Endodermal cell (in vitro differentiated cells): ENCODE measurements around the gene PDE4A. TPM values are rescaled to one million over a fixed set of nuclear protein-coding genes. Genes with fewer than 3 reads are reported as not detected.

Source experiments
- DNase-seq: peaks from one replicate; pipeline ENCODE4 v3.0.0-alpha.2; 2017
- H3K27ac ChIP-seq: 2 replicates; pipeline ENCODE4 v1.5.1; 2013; ENCODE audit warnings: mild to moderate bottlenecking, low read depth, low read length, moderate library complexity
- H3K27me3 ChIP-seq: 2 replicates; pipeline ENCODE4 v1.6.1; 2013; ENCODE audit warnings: mild to moderate bottlenecking, low read length, moderate library complexity; ENCODE audit not compliant: insufficient read depth, control insufficient read depth, poor library complexity, severe bottlenecking
- H3K36me3 ChIP-seq: 2 replicates; pipeline ENCODE4 v1.7.0; 2013; ENCODE audit warnings: mild to moderate bottlenecking, low read length, moderate library complexity; ENCODE audit not compliant: control insufficient read depth, insufficient read depth
- H3K4me1 ChIP-seq: one replicate; pipeline ENCODE4 v1.7.0; 2013; ENCODE audit warnings: low read length; ENCODE audit not compliant: control insufficient read depth, insufficient read depth
- H3K4me3 ChIP-seq: 2 replicates; pipeline ENCODE4 v1.5.1; 2013; ENCODE audit warnings: mild to moderate bottlenecking, low read length, moderate library complexity
- H3K9ac ChIP-seq: 2 replicates; pipeline ENCODE4 v1.6.1; 2013; ENCODE audit warnings: mild to moderate bottlenecking, low read length, moderate library complexity; ENCODE audit not compliant: poor library complexity, severe bottlenecking; ENCODE audit errors: extremely low read depth
- H3K9me3 ChIP-seq: 2 replicates; pipeline ENCODE4 v1.6.1; 2013; ENCODE audit warnings: mild to moderate bottlenecking, low read length, moderate library complexity; ENCODE audit not compliant: control insufficient read depth
- H3K27ac Mint-ChIP-seq: 2 replicates; pipeline ENCODE4 v1.8.0; 2020; ENCODE audit warnings: mixed read lengths
- H3K27me3 Mint-ChIP-seq: 2 replicates; pipeline ENCODE4 v1.8.0; 2021; ENCODE audit warnings: mild to moderate bottlenecking, mixed read lengths; ENCODE audit not compliant: insufficient read depth
- H3K36me3 Mint-ChIP-seq: 2 replicates; pipeline ENCODE4 v1.8.0; 2020; ENCODE audit warnings: low read depth, mixed read lengths
- H3K4me1 Mint-ChIP-seq: 2 replicates; pipeline ENCODE4 v1.8.0; 2020; ENCODE audit warnings: mixed read lengths
- H3K4me3 Mint-ChIP-seq: 2 replicates; pipeline ENCODE4 v1.8.0; 2020; ENCODE audit warnings: mild to moderate bottlenecking, moderate library complexity, mixed read lengths
- H3K9me3 Mint-ChIP-seq: 2 replicates; pipeline ENCODE4 v1.8.0; 2020; ENCODE audit warnings: mild to moderate bottlenecking, mixed read lengths
- WGBS, 2 experiments: methylation state at CpG; one replicate each; pipeline versions ENCODE4 v1.1.5 to v1.1.7; 2013; ENCODE audit warnings: missing lambda C conversion rate in 2 of 2, mixed read lengths in 1 of 2; ENCODE audit not compliant: insufficient coverage in 1 of 2, insufficient read length in 1 of 2; 5-methylcytosine and 5-hydroxymethylcytosine counted together
- total RNA-seq, 2 donors: library from RNA; stranded (reverse); fragmentation: NEBNext Ultra II Directional in 1 of 2; extraction: Animal tissue kit (Norgen Biotek cat#: 25700) in 1 of 2; gene quantifications; 2 replicates in 1 of 2; 3 replicates in 1 of 2; pipeline ENCODE4 v1.2.1, GENCODE V29; 2021
- TF ChIP-seq, protein P1 (sequence below): fragments of 200-600 bp; sonication (generic); conservative IDR thresholded peaks from 2 replicates; pipeline ENCODE4 v1.5.0; 2021; ENCODE audit warnings: antibody characterized with exemption, mild to moderate bottlenecking

Gene PDE4A
- total RNA-seq, 2 donors from 2014 or later: 1.7 to 2.6 TPM

DNA sequence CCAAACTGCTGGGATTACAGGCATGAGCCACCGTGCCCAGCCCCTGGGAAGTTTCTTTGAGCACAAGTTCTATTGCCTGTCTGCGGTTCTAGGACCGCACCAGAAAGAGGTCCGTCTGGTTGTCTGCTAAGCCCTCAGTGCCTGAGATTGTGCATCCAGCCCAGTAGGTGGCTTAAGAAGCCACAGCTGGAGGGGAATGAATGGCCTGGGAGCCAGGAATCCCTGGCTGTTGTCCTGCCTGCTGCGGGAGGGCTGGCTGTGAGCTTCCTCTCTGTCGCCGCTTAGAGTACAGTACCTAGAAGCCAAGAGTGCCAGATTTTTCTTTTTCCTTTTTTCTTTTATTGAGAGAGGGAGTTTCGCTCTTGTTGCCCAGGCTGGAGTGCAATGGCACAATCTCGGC is 35.8 kb upstream of the PDE4A start:
- no peaks in the 10 kb centered on the region for H3K9me3 Mint-ChIP-seq
- H3K36me3 Mint-ChIP-seq: no peaks in the 10 kb centered on the region
- TF ChIP-seq, protein P1, sequence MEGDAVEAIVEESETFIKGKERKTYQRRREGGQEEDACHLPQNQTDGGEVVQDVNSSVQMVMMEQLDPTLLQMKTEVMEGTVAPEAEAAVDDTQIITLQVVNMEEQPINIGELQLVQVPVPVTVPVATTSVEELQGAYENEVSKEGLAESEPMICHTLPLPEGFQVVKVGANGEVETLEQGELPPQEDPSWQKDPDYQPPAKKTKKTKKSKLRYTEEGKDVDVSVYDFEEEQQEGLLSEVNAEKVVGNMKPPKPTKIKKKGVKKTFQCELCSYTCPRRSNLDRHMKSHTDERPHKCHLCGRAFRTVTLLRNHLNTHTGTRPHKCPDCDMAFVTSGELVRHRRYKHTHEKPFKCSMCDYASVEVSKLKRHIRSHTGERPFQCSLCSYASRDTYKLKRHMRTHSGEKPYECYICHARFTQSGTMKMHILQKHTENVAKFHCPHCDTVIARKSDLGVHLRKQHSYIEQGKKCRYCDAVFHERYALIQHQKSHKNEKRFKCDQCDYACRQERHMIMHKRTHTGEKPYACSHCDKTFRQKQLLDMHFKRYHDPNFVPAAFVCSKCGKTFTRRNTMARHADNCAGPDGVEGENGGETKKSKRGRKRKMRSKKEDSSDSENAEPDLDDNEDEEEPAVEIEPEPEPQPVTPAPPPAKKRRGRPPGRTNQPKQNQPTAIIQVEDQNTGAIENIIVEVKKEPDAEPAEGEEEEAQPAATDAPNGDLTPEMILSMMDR: peak; percentile 35
- Histone ChIP-seq H3K4me1 (no peaks in the 10 kb centered on the region), H3K9me3 (no peaks in the 10 kb centered on the region), H3K9ac (no peak overlapping the region), H3K27ac (no peak overlapping the region), H3K27me3 (no peaks in the 10 kb centered on the region), H3K4me3 (no peak overlapping the region), H3K36me3 (no peaks in the 10 kb centered on the region)
- peaks cover 7% of the 10 kb centered on the region for H3K27me3 Mint-ChIP-seq
- DNase-seq: no peak
- H3K27ac Mint-ChIP-seq: no peak overlapping the region
- peaks cover 6% of the 10 kb centered on the region for H3K4me1 Mint-ChIP-seq
- WGBS, 2 experiments: 83 to 88% methylated on average over 7 to 9 of the region's 9 CpGs
- no peak overlapping the region for H3K4me3 Mint-ChIP-seq

DNA sequence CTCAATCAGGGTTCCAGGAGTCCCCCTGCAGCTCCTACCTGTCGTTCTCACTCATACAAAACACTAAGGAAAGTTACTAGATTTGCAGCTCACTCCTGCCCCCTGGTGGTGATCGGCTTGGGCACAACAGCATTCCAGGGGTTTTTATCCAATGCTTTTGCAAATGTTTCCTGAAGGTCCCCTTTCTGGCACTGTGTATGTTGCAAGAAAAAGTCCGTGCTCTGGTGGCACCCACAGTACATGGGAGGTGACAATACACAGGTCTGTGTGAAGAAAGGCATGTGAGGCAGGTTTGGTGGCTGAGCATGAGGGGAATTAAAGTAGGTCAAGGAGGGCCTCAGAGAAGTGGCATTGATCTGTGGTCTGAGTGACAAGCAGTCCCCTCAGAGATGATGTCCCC is 31.4 kb upstream of the PDE4A start:
- TF ChIP-seq, protein P1: peak; percentile 96
- no peak overlapping the region for H3K9ac ChIP-seq
- no peaks in the 10 kb centered on the region for H3K27me3 ChIP-seq
- H3K27ac Mint-ChIP-seq: peak overlapping the region; percentile 52
- WGBS, 2 experiments: 2 to 9% methylated on average over 3 of the region's 3 CpGs
- peaks cover 20% of the 10 kb centered on the region for H3K36me3 Mint-ChIP-seq
- H3K9me3 ChIP-seq: no peaks in the 10 kb centered on the region
- H3K4me1 ChIP-seq: no peaks in the 10 kb centered on the region
- peaks cover 5% of the 10 kb centered on the region for H3K27me3 Mint-ChIP-seq
- peak; percentile 97 for DNase-seq
- H3K9me3 Mint-ChIP-seq: no peaks in the 10 kb centered on the region
- no peak overlapping the region for H3K4me3 Mint-ChIP-seq
- no peak overlapping the region for H3K27ac ChIP-seq
- H3K4me3 ChIP-seq: no peak overlapping the region
- H3K36me3 ChIP-seq: peaks cover 28% of the 10 kb centered on the region
- H3K4me1 Mint-ChIP-seq: peaks cover 2% of the 10 kb centered on the region

DNA sequence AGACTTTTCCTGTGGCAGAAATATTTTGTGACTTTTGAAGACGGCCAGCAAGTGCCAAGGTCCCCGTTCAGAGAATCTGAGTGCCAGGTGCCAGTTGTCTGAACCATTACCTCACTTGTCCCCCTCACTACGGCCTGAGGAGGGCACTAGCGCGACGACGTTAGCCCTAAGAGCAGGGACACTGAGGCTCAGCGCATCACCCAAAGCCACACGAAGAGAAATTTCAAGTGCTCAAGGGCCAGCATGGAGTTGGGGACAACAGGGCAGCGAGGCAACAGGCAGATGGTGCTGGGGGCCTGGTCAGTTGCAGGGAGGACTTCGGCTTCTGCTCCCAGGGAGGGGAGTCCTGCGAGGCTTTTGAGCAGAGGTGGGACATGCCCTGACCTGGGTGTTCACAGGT is 30.5 kb upstream of the PDE4A start:
- H3K36me3 ChIP-seq: peaks cover 35% of the 10 kb centered on the region
- 80 to 83% methylated on average over 11 to 12 of the region's 12 CpGs for WGBS, 2 experiments
- Mint-ChIP-seq H3K9me3 (no peaks in the 10 kb centered on the region), H3K27me3 (peaks cover 5% of the 10 kb centered on the region), H3K4me1 (peaks cover 2% of the 10 kb centered on the region), H3K36me3 (peaks cover 25% of the 10 kb centered on the region), H3K27ac (peak overlapping the region; percentile 76), H3K4me3 (no peak overlapping the region)
- H3K27ac ChIP-seq: no peak overlapping the region
- H3K9ac ChIP-seq: no peak overlapping the region
- H3K27me3 ChIP-seq: no peaks in the 10 kb centered on the region
- DNase-seq: peak; percentile 79
- H3K4me1 ChIP-seq: no peaks in the 10 kb centered on the region
- no peaks in the 10 kb centered on the region for H3K9me3 ChIP-seq
- TF ChIP-seq, protein P1: peak; percentile 63
- no peak overlapping the region for H3K4me3 ChIP-seq
